GM19025 (cell line): ENCODE measurements around the gene ZDHHC21.
"Not testable (repeated sequence)": the region's sequence is repeated elsewhere in the genome, so short reads cannot be mapped to it uniquely, and the experiment has no call there.

ENCODE experiments used
- ATAC-seq: cut with Tn5 transposase; IDR thresholded peaks from one replicate; pipeline ENCODE4 v1.9.1; 2021; ENCODE audit warnings: mild to moderate bottlenecking, low read depth, moderate library complexity; ENCODE audit not compliant: unreplicated experiment

Gene ZDHHC21

GRCh38 chr9:14686168-14686567 is 7.1 kb downstream of the ZDHHC21 start:
- no peak for ATAC-seq

DNA sequence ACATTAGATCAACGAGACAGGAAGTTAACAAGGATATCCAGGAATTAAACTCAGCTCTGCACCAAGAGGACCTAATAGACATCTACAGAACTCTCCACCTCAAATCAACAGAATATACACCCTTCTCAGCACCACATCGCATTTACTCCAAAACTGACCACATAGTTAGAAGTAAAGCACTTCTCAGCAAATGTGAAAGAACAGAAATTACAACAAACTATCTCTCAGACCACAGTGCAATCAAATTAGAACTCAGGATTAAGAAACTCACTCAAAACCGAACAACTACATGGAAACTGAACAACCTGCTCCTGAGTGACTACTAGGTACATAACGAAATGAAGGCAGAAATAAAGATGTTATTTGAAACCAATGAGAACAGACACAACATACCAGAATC is 10.6 kb downstream of the ZDHHC21 start:
- not testable (repeated sequence) for ATAC-seq

GRCh38 chr9:14678776-14679175 is 14.5 kb downstream of the ZDHHC21 start:
- ATAC-seq, result no peak

DNA sequence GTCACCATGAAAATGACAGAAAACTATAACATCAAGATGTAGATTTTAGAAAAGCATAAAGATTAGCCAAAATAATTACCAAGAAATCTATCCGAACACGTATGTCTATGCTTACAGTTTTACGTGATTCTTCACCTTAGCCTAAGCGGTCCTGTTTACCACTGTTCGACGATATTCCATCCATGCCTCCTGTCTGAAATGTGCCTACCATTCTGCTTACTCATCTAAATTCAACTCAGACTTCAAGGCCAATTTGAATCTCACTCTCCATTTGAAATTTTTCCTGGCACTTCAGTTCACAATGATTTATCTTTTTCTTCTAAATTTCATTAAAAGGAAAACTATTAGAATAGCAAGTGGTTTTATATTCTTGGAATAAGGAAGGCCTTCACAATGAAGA is 15.4 kb downstream of the ZDHHC21 start:
- no peak for ATAC-seq

DNA sequence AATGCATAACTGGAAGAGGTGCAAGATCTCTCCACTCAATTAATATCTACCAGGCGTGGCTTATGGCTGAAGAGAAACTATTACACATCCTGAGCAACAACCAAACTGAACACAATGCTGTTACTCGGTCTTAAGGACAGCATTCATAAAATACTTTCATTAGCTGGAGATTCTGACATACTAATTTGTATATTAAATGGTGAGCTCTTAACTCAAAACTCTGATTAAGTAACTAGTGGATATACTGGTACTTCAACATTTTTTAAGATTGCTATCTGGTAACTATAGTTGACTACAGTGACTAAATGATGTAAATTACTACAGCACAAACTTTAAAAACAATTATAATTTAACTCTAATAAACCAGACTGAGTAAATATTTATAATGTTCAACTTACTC is 15.8 kb downstream of the ZDHHC21 start:
- no peak for ATAC-seq

GRCh38 chr9:14674630-14675029 is 18.6 kb downstream of the ZDHHC21 start:
- ATAC-seq, result no peak

DNA sequence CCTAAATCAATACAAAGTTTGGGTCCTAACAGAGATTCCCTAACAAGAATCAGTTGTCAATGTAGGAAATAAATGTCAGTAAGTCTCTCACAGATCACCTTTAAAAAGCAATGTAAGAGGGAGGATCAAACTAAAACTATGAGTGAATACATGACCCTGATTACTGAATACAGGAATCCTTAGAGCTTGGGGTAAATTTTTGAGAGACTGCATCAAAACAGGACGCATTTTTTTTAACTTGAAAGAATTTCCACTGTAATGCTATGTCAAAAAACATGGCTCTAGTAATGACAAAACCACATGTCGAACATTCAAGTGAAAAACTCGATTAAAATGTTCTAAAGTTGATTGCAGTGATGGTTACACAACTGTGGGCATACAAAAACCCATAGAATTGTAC is 21.9 kb downstream of the ZDHHC21 start:
- ATAC-seq, result no peak

- ATAC-seq, result no peak
Observed at GRCh38 chr9:14670718-14671117, 22.5 kb downstream of the ZDHHC21 start.

- ATAC-seq, result not testable (repeated sequence)
Observed at GRCh38 chr9:14664022-14664421, 29.2 kb downstream of the ZDHHC21 start.

DNA sequence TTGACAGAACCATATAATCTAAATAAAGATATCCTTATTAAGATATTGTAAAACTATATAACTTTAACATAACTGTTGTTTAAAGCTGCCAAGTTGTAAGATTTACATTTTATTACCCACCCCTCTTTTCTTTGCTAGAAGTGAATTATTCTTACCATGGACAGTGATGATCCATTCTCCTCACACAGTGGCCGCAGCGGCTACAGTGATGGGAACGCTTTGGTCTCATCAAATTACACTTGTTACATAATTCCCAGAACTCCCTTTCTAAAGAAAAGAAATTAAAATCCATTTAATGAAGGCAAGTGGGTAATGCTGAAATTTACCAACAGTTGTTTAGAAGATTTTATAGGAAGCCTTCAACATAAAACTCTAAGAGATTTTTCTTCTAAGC is 31.2 kb downstream of the ZDHHC21 start:
- ATAC-seq, result no peak

GRCh38 chr9:14661421-14662059 is 31.7 kb downstream of the ZDHHC21 start:
- no peak for ATAC-seq

DNA sequence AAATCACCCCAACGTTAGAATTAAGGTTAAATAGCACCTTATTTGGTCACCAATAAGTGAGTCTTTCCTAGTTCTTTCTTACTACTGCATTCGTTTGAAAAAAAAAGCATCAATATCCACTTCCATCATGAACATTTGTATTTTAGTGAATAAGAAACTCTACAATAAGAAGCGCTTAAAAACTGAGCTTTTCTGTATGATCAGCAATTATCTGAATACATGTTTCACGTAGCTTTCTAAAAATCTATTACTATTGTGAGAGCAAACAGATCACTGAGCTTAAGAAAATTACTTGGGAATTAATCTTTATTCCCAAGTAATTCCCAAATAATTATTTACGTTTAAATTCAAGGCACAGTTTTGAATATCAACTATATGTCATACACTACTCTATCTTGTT is 32.5 kb downstream of the ZDHHC21 start:
- no peak for ATAC-seq

GRCh38 chr9:14654932-14655331 is 38.3 kb downstream of the ZDHHC21 start:
- ATAC-seq, result no peak

GRCh38 chr9:14653511-14653910 is 39.7 kb downstream of the ZDHHC21 start:
- ATAC-seq, result no peak

DNA sequence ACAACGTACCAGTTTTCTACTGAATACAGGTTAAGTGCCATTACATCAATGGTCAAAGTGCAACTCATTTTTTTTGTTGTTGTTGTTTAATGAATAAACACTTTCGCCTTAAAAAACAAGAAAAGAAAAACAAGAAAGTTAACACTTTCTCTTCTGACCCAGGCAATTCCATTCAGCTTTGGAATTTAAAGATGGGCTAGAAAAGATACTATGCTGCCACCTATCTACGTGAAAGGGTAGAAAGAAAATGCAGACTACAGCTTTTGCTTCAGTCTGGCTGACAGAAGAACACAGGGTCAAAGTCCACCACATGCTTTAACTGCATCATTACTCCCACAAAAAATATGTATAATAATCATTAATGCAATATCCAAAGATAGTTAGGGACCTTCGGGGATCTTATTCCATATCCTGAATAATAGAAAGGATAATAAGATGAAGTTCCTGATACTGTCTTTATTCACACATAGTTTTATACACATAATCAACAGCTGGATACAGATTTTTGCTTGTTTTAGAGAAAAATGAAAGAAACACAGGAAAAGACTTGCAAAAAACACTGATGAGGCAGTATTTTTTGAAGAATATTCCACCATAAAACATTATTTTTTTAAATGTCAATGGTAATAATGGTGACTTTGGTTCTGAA is 40.4 kb downstream of the ZDHHC21 start:
- no peak for ATAC-seq

- ATAC-seq, result no peak
Observed at GRCh38 chr9:14650596-14650995, 42.6 kb downstream of the ZDHHC21 start.

DNA sequence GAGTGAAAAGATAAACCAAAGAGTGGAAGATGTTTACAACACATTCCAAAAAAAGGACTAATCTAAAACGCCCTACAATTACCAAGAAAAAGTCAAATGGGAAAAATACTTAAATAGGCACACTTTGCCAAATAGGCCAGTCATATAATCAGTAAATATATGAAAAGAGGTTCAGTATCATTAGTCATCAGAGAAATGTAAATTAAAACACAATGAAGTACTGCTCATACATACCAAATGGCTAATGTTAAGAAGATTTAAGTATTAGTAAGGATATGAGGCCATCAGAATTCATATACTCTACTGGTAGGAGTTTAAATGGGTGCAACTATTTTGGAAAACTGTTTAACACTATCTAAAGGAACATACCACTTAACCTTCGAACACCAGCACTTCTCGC is 47.6 kb downstream of the ZDHHC21 start:
- ATAC-seq, result no peak

DNA sequence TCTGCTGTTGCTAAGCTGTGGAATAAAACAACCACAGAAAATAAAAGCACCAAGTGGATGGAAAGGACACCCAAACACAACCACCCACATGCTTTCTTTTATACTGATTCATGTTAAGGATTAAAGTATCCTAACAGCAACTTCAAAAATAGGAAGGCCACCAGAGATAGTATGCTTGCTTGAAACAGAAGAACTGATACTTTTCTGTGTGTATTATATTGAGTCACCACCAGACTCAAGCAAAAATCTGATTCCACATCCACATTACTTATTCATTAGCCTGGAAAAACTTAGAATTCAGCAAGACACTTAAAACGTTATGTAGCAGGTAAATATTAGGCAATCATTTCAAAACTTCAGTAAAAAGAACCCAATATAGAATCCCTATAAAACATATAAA is 52.3 kb downstream of the ZDHHC21 start:
- ATAC-seq, result no peak

DNA sequence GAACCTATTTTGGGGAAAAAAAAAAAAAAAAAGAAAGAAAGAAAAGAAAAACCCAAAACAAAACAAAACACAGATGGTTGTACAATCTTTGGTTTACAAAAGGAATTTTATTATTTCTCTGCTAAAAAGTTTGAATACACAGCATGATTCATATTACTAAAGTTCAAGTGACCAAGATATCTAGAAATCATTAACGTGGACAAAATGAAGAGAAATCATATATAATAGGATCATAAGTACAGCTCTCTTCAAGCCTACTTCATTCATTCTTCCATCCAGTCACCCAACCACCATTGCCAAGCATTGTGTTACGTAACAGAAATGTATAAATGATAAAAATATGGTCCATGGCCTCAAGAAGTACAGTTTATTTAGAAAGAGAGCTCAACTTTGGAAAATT is 52.9 kb downstream of the ZDHHC21 start:
- no peak for ATAC-seq

GRCh38 chr9:14633906-14634565 is 59.2 kb downstream of the ZDHHC21 start:
- no peak for ATAC-seq

DNA sequence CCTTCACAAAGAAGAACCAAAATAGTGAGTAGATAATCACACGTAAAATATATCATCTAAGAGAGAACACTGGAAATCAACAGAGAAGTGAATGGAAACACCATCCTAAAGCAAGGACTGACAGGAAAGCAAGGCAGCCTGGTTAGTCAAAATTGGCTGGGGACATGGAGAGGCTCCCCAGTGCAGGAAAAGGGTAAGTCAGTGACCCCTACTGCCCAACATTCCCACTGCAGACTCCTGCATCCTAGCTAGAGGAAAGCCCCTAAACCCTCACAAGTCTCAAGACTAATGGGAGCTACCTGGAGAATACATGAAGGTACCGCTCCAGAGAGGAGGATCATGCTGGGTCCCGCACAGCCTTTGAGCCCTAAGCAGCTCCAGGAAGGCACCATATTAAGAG is 60.1 kb downstream of the ZDHHC21 start:
- ATAC-seq, result no peak

- no peak for ATAC-seq
Observed at GRCh38 chr9:14627513-14627912, 65.7 kb downstream of the ZDHHC21 start.
